Right lobe of liver (tissue), 4 donors: ENCODE measurements around the gene ZNF565.

Experiments
- POLR2A ChIP-seq: fragments of 450-650 bp; IDR thresholded peaks from one replicate; pipeline ENCODE4 v1.6.1; 2017; ENCODE audit warnings: antibody characterized with exemption, mild to moderate bottlenecking
- TF ChIP-seq, protein P1 (sequence below), 4 donors: fragments of 200-600 bp in 3 of 4; fragments of 450-650 bp in 1 of 4; IDR thresholded peaks; one replicate each; pipeline versions ENCODE4 v1.5.1 to v1.8.0; 2016 to 2022; ENCODE audit warnings: antibody characterized with exemption in 4 of 4, mild to moderate bottlenecking in 2 of 4
- donor health status: DM: no; HTN: no; CAD: no.
- donor health status: DM: no; HTN: no; CAD: no.
- donor health status: DM: no; HTN: yes; CAD: no.

DNA sequence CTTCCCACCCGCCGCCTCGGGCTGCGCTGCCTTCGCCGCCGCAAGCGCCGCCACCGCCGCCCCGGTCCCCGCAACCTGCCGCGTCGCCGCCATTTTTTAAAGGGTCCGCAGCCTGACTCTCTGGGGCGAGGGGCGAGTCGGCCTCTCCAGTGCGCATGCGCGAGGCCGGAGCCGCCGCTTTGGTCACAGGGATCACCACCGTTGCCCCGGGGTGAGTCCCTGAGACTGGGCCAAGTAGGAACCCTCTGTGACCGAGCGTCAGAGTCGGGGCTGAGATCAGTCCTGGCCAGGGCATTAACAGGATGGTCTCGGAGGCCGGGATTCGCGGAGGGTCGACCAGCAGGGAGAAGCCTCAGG, 43.0 kb upstream of the ZNF565 start:
- no peak for TF ChIP-seq POLR2A
- TF ChIP-seq, protein P1, sequence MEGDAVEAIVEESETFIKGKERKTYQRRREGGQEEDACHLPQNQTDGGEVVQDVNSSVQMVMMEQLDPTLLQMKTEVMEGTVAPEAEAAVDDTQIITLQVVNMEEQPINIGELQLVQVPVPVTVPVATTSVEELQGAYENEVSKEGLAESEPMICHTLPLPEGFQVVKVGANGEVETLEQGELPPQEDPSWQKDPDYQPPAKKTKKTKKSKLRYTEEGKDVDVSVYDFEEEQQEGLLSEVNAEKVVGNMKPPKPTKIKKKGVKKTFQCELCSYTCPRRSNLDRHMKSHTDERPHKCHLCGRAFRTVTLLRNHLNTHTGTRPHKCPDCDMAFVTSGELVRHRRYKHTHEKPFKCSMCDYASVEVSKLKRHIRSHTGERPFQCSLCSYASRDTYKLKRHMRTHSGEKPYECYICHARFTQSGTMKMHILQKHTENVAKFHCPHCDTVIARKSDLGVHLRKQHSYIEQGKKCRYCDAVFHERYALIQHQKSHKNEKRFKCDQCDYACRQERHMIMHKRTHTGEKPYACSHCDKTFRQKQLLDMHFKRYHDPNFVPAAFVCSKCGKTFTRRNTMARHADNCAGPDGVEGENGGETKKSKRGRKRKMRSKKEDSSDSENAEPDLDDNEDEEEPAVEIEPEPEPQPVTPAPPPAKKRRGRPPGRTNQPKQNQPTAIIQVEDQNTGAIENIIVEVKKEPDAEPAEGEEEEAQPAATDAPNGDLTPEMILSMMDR (IDR thresholded peaks at IDR 0.05) = no peak
